HepG2 (cell line): ENCODE data around the gene S100A13. TPM values are rescaled to one million over a fixed set of nuclear protein-coding genes. Genes with fewer than 3 reads are reported as not detected.
A peak's percentile ranks its signal among the peaks of the same experiment; 100 is the strongest.

Source experiments
- CTCF ChIP-seq: sonication (generic); formaldehyde crosslinking; IDR thresholded peaks from 2 replicates; pipeline ENCODE4 v1.5.0; 2020; ENCODE audit warnings: mild to moderate bottlenecking, missing genetic modification reagents, moderate library complexity
- GATA4 ChIP-seq: sonication (generic); IDR thresholded peaks from 2 replicates; pipeline ENCODE4 v1.6.1; 2016; ENCODE audit warnings: antibody characterized with exemption, low read depth, borderline replicate concordance
- KLF16 ChIP-seq, 2 experiments: sonication (generic) in 1 of 2; formaldehyde crosslinking in 1 of 2; IDR thresholded peaks; 2 replicates each; pipeline versions ENCODE4 v1.6.1 to v1.8.0; 2016 to 2023; ENCODE audit warnings: missing genetic modification reagents in 2 of 2, missing compliant biosample characterization in 1 of 2
- NCOA2 ChIP-seq: sonication (generic); formaldehyde crosslinking; IDR thresholded peaks from 2 replicates; pipeline ENCODE4 v1.8.0; 2022; ENCODE audit warnings: inconsistent platforms
- NFAT5 ChIP-seq: sonication (generic); formaldehyde crosslinking; IDR thresholded peaks from 2 replicates; pipeline ENCODE4 v1.4.0; 2020; ENCODE audit warnings: missing genetic modification reagents
- REST ChIP-seq, 2 experiments: IDR thresholded peaks; 2 replicates each; pipeline ENCODE4 v1.6.1; 2011 to 2012; ENCODE audit warnings: low read length in 2 of 2, borderline replicate concordance in 1 of 2, low read depth in 1 of 2, mild to moderate bottlenecking in 1 of 2, moderate library complexity in 1 of 2
- SP5 ChIP-seq: IDR thresholded peaks from 2 replicates; pipeline ENCODE4 v1.6.1; 2016; ENCODE audit warnings: low read depth, borderline replicate concordance
- STAG1 ChIP-seq: sonication (generic); formaldehyde crosslinking; IDR thresholded peaks from 2 replicates; pipeline ENCODE4 v1.4.0; 2020; ENCODE audit warnings: missing genetic modification reagents
- TAF1 ChIP-seq: sonication (generic); formaldehyde crosslinking; IDR thresholded peaks from 2 replicates; pipeline ENCODE4 v1.4.0; 2020; ENCODE audit warnings: missing genetic modification reagents
- TARDBP ChIP-seq: sonication (generic); formaldehyde crosslinking; IDR thresholded peaks from 2 replicates; pipeline ENCODE4 v1.8.0; 2022; ENCODE audit warnings: mild to moderate bottlenecking, missing genetic modification reagents
- ZFX ChIP-seq: sonication (generic); formaldehyde crosslinking; IDR thresholded peaks from 2 replicates; pipeline ENCODE4 v1.4.0; 2020; ENCODE audit warnings: mild to moderate bottlenecking, low read depth, missing genetic modification reagents, moderate library complexity
- ZNF605 ChIP-seq: sonication (generic); formaldehyde crosslinking; IDR thresholded peaks from 2 replicates; pipeline ENCODE4 v1.8.0; 2022; ENCODE audit warnings: mild to moderate bottlenecking, missing genetic modification reagents
- ZNF644 ChIP-seq: IDR thresholded peaks from 2 replicates; pipeline ENCODE4 v1.6.1; 2016; ENCODE audit warnings: low read depth
- ZUFSP ChIP-seq: sonication (generic); formaldehyde crosslinking; IDR thresholded peaks from 2 replicates; pipeline ENCODE4 v1.9.0; 2021; ENCODE audit warnings: missing genetic modification reagents, mild to moderate bottlenecking, borderline replicate concordance
- polyA plus RNA-seq, 8 experiments: library from polyadenylated mRNA; depleted of rRNA in 3 of 8; stranded (reverse) in 7 of 8; unstranded in 1 of 8; fragments of >200 nt; fragmentation: Illumina TruSeq in 4 of 8; extraction: Trizol in 4 of 8; gene quantifications; 2 replicates each; pipeline versions ENCODE4 v1.2.1 to v1.2.3, GENCODE V29; 2011 to 2016; ENCODE audit warnings: low read depth in 4 of 8, missing spikeins in 1 of 8, mixed read lengths in 1 of 8; ENCODE audit not compliant: insufficient read depth in 1 of 8
- total RNA-seq, 5 experiments: library from RNA; depleted of rRNA; stranded (reverse); fragments of >200 nt; fragmentation: Illumina TruSeq; extraction: Trizol; gene quantifications; 2 replicates each; pipeline ENCODE4 v1.2.3, GENCODE V29; 2016; ENCODE audit warnings: low read depth in 1 of 5

The S100A13 gene
- total and polyA plus RNA-seq, 2 of the 13 experiments (the other 11 are each of a cell fraction or from before 2014, with no cell fraction given): 89.5 to 172 TPM

GRCh38 chr1:153627715-153628626 is 666 bp upstream of the S100A13 start, which contains the start of gene S100A1 (continued):
- TF ChIP-seq REST (IDR thresholded peaks at IDR 0.05; ENCODE audit: borderline replicate concordance in 1 of 2, low read depth in 1 of 2, low read length in 2 of 2) (0 out of 4 replicates have a peak, but pooled peaks of 1 of the 2 experiments have one; percentile 28), ZFX (CRISPR knock-in tag) (peak; percentile 54; the same call in 1 of the 2 replicates), CTCF (CRISPR knock-in tag) (peak; percentile 80), ZUFSP (CRISPR knock-in tag) (no peak), STAG1 (CRISPR knock-in tag) (peak; percentile 19; the same call in 1 of the 2 replicates), ZNF644 (CRISPR knock-in tag) (no peak), TARDBP (peak; percentile 25; the same call in 1 of the 2 replicates), SP5 (CRISPR knock-in tag) (peak; percentile 59; the same call in 1 of the 2 replicates), NCOA2 (CRISPR knock-in tag) (no peak), NFAT5 (CRISPR knock-in tag) (no peak), ZNF605 (peak; percentile 49; the same call in 1 of the 2 replicates), TAF1 (CRISPR knock-in tag) (peak; percentile 65), KLF16 (CRISPR knock-in tag; IDR thresholded peaks at IDR 0.05) (0 out of 4 replicates have a peak, but pooled peaks of 1 of the 2 experiments have one; percentile 19), GATA4 (0 out of 2 replicates have a peak, but pooled peaks have one; percentile 30)
